Fibroblast of lung (primary cell): ENCODE results near the gene PTHLH. TPM values are rescaled to one million over a fixed set of nuclear protein-coding genes. Genes with fewer than 3 reads are reported as not detected.

Experiments
- DNase-seq, 2 donors: peaks; one replicate each; pipeline versions ENCODE4 v3.0.0 to v3.0.0-alpha.2; 2010; ENCODE audit warnings: low read depth in 2 of 2
- H2AFZ ChIP-seq: 2 replicates; pipeline ENCODE4 v1.5.1; 2012; ENCODE audit warnings: low read length, control low read depth, inconsistent platforms
- H3K27ac ChIP-seq: 2 replicates; pipeline ENCODE4 v1.5.1; 2011; ENCODE audit warnings: low read length, control low read depth; ENCODE audit not compliant: insufficient read depth
- H3K27me3 ChIP-seq: 2 replicates; pipeline ENCODE4 v1.5.1; 2011; ENCODE audit warnings: mild to moderate bottlenecking, low read length; ENCODE audit not compliant: control insufficient read depth, insufficient read depth
- H3K36me3 ChIP-seq: 2 replicates; pipeline ENCODE4 v1.5.1; 2011; ENCODE audit warnings: low read length; ENCODE audit not compliant: control insufficient read depth, insufficient read depth
- H3K4me1 ChIP-seq: 2 replicates; pipeline ENCODE4 v1.5.1; 2011; ENCODE audit warnings: low read length; ENCODE audit not compliant: control insufficient read depth, insufficient read depth; ENCODE audit errors: extremely low read depth
- H3K4me2 ChIP-seq: 2 replicates; pipeline ENCODE4 v1.5.1; 2011; ENCODE audit warnings: low read length, control low read depth; ENCODE audit not compliant: insufficient read depth; ENCODE audit errors: extremely low read depth
- H3K4me3 ChIP-seq, 4 experiments: fragments of 200-600 bp in 1 of 4; sonication (generic) in 1 of 4; replicated peaks in 1 of 4; 2 replicates each; pipeline ENCODE4 v1.5.1; 2011 to 2016; ENCODE audit warnings: low read length in 4 of 4, low read depth in 3 of 4, mild to moderate bottlenecking in 3 of 4, control low read depth in 2 of 4, inconsistent platforms in 1 of 4, mixed read lengths in 1 of 4; ENCODE audit not compliant: insufficient read depth in 1 of 4; ENCODE audit errors: control extremely low read depth in 1 of 4
- H3K79me2 ChIP-seq: 2 replicates; pipeline ENCODE4 v1.5.1; 2012; ENCODE audit warnings: mild to moderate bottlenecking, low read length, inconsistent platforms; ENCODE audit not compliant: control insufficient read depth, insufficient read depth
- H3K9ac ChIP-seq: 2 replicates; pipeline ENCODE4 v1.5.1; 2011; ENCODE audit warnings: mild to moderate bottlenecking, low read length, control low read depth; ENCODE audit not compliant: insufficient read depth
- H3K9me3 ChIP-seq: 2 replicates; pipeline ENCODE4 v1.5.1; 2012; ENCODE audit warnings: low read depth, low read length; ENCODE audit not compliant: control insufficient read depth, insufficient read depth
- H4K20me1 ChIP-seq: 2 replicates; pipeline ENCODE4 v1.5.1; 2011; ENCODE audit warnings: low read length; ENCODE audit not compliant: control insufficient read depth, insufficient read depth; ENCODE audit errors: extremely low read depth
- CTCF ChIP-seq, 2 donors: IDR thresholded peaks in 1 of 2; conservative IDR thresholded peaks in 1 of 2; 1 replicate in 1 of 2; 2 replicates in 1 of 2; pipeline ENCODE4 v1.5.1; 2011 to 2012; ENCODE audit warnings: low read length in 2 of 2, control low read depth in 1 of 2, inconsistent platforms in 1 of 2, low read depth in 1 of 2, mild to moderate bottlenecking in 1 of 2
- EZH2 ChIP-seq: IDR thresholded peaks from 2 replicates; pipeline ENCODE4 v1.5.1; 2012; ENCODE audit warnings: low read length, control low read depth, mild to moderate bottlenecking; ENCODE audit errors: missing control alignments
- polyA plus RNA-seq, 2 donors: library from polyadenylated mRNA; depleted of rRNA in 1 of 2; stranded (reverse) in 1 of 2; unstranded in 1 of 2; fragments of >200 nt; gene quantifications; 2 replicates each; pipeline ENCODE4 v1.2.1, GENCODE V29; 2011 to 2012; ENCODE audit warnings: missing spikeins in 1 of 2
- total RNA-seq: library from RNA; depleted of rRNA; stranded (reverse); fragments of >200 nt; gene quantifications from 2 replicates; pipeline ENCODE4 v1.2.1, GENCODE V29; 2014

The PTHLH gene
- total and polyA plus RNA-seq, 2 donors (not counting 1 experiment from before 2014, with no cell fraction given): 1.1 to 1.8 TPM

GRCh38 chr12:27940756-27941402 lies 31.7 kb downstream of the PTHLH start:
- peak; percentile 67 to 86 for DNase-seq
- no peak overlapping the region for H3K27ac ChIP-seq

GRCh38 chr12:27940245-27940644 lies 32.3 kb downstream of the PTHLH start:
- Histone ChIP-seq H3K9ac (no peak overlapping the region), H2AFZ (no peak overlapping the region), H3K27me3 (no peaks in the 10 kb centered on the region), H3K79me2 (no peaks in the 10 kb centered on the region), H3K4me2 (no peak overlapping the region), H4K20me1 (no peaks in the 10 kb centered on the region), H3K36me3 (no peaks in the 10 kb centered on the region), H3K4me1 (no peaks in the 10 kb centered on the region), H3K4me3 (no peak overlapping the region), H3K27ac (no peak overlapping the region), H3K9me3 (no peaks in the 10 kb centered on the region)
- no peak for TF ChIP-seq EZH2
- no peak for TF ChIP-seq CTCF (conservative IDR thresholded peaks at IDR 0.05 in 1 of 2, IDR thresholded peaks at IDR 0.05 in 1 of 2; ENCODE audit: low read depth in 1 of 2, low read length in 2 of 2)
- DNase-seq: no peak

More at GRCh38 chr12:27940756-27941402, 31.7 kb downstream of the PTHLH start:
- H3K9ac ChIP-seq: no peak overlapping the region
- no peaks in the 10 kb centered on the region for H3K4me1 ChIP-seq
- no peak overlapping the region for H2AFZ ChIP-seq
- H3K4me3 ChIP-seq: no peak overlapping the region
- peak; percentile 87 to 93 for TF ChIP-seq CTCF (conservative IDR thresholded peaks at IDR 0.05 in 1 of 2, IDR thresholded peaks at IDR 0.05 in 1 of 2; ENCODE audit: low read depth in 1 of 2, low read length in 2 of 2)
- TF ChIP-seq EZH2: no peak
- no peaks in the 10 kb centered on the region for H3K79me2 ChIP-seq
- H4K20me1 ChIP-seq: no peaks in the 10 kb centered on the region
- H3K4me2 ChIP-seq: no peak overlapping the region
- H3K36me3 ChIP-seq: no peaks in the 10 kb centered on the region
- H3K9me3 ChIP-seq: no peaks in the 10 kb centered on the region
- H3K27me3 ChIP-seq: no peaks in the 10 kb centered on the region

DNA sequence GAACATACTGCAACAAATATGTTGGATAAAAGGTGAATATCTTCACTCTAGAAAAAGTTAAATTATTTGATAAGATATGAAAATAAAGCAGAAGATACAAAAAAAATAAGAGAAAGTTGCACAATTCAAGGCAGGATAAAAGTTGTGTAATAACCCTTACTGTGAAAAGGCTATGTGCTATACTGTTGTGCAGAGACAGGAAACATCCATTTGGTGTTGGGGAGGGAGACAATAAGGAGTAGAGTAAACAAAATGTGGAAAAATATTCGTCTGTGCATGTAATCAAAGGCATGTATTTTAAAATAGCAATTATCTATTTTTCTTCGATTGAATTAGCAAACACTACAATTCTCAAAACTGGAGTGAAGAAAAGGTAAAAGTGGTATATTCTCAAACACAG lies 34.8 kb downstream of the PTHLH start:
- H3K4me2 ChIP-seq: no peak overlapping the region
- no peaks in the 10 kb centered on the region for H3K27me3 ChIP-seq
- TF ChIP-seq EZH2: no peak
- TF ChIP-seq CTCF (conservative IDR thresholded peaks at IDR 0.05 in 1 of 2, IDR thresholded peaks at IDR 0.05 in 1 of 2; ENCODE audit: low read depth in 1 of 2, low read length in 2 of 2): no peak
- no peaks in the 10 kb centered on the region for H3K36me3 ChIP-seq
- H3K9me3 ChIP-seq: no peaks in the 10 kb centered on the region
- H3K79me2 ChIP-seq: no peaks in the 10 kb centered on the region
- no peak overlapping the region for H3K4me3 ChIP-seq
- H4K20me1 ChIP-seq: no peaks in the 10 kb centered on the region
- H3K27ac ChIP-seq: no peak overlapping the region
- no peaks in the 10 kb centered on the region for H3K4me1 ChIP-seq
- no peak overlapping the region for H3K9ac ChIP-seq
- peak in 1 of 2 donors; percentile 8 for DNase-seq
- no peak overlapping the region for H2AFZ ChIP-seq
